PFSK-1 (cell line): ENCODE data around the gene CNGB1.

Source experiments
- FOXP2 ChIP-seq: optimal IDR thresholded peaks from 2 replicates; pipeline ENCODE3; 2011; ENCODE audit warnings: borderline replicate concordance, control low read depth, inconsistent platforms; ENCODE audit not compliant: insufficient read depth; ENCODE audit errors: extremely low read length, extremely low read depth
- POLR2AphosphoS5 ChIP-seq: IDR thresholded peaks from 2 replicates; pipeline ENCODE4 v1.6.1; 2012; ENCODE audit warnings: low read depth, mild to moderate bottlenecking, control low read depth, low read length, moderate library complexity
- SIN3A ChIP-seq: IDR thresholded peaks from 2 replicates; pipeline ENCODE4 v1.6.1; 2012; ENCODE audit warnings: mild to moderate bottlenecking, low read length, moderate library complexity, borderline replicate concordance; ENCODE audit not compliant: insufficient read depth
- TAF1 ChIP-seq: IDR thresholded peaks from 2 replicates; pipeline ENCODE4 v1.6.1; 2012; ENCODE audit warnings: low read length, control low read depth, borderline replicate concordance; ENCODE audit not compliant: insufficient read depth
- TF ChIP-seq, protein P1 (sequence below), 2 experiments: IDR thresholded peaks; 2 replicates each; pipeline versions ENCODE4 v1.6.1 to v1.8.0; 2011 to 2012; ENCODE audit warnings: low read depth in 2 of 2, low read length in 2 of 2, control low read depth in 1 of 2, inconsistent platforms in 1 of 2, mild to moderate bottlenecking in 1 of 2, moderate library complexity in 1 of 2; ENCODE audit not compliant: insufficient read depth in 1 of 2

CNGB1 gene

DNA sequence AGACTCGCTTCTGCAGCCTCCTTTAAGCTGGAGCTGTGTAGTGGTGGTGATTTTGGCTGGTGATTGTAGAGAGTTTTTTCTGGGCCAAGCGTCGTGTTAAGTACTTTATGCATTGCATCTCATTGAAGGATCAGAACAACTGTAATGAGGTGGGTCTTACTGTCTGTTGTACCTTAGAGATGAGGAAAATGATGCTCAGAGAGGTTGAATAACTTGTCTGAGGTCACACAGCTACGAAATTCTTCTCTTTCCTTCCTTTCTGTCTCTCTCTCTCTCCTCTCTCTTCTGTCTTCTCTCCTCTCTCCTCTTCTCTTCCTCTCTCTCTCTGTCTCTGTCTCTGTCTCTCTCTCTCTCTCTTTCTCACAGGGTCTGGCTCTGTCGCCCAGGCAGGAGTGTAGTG, 82.8 kb downstream of the CNGB1 start:
- TF ChIP-seq POLR2AphosphoS5 (no peak), TAF1 (no peak), SIN3A (no peak), FOXP2 (no peak)

DNA sequence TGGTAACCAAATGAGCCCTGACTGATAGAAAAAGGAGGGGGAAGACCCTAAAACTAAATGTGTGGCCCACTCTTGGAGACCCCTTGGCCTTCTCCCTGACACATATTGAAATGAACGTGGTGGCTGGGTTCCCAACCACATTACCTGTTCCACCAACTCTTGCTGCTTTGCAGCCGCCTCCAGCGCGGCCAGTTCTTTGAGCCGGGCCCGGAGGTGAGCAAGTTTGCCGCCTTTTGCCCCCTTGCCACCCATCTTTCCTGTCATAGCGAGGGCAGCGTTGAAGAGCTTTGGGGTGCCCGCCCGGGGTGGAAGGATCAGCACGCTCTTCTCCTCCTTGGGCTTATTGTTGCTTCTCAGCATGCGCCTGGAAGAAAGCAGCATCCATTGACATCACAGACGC, 83.2 kb downstream of the CNGB1 start:
- TF ChIP-seq, protein P1, sequence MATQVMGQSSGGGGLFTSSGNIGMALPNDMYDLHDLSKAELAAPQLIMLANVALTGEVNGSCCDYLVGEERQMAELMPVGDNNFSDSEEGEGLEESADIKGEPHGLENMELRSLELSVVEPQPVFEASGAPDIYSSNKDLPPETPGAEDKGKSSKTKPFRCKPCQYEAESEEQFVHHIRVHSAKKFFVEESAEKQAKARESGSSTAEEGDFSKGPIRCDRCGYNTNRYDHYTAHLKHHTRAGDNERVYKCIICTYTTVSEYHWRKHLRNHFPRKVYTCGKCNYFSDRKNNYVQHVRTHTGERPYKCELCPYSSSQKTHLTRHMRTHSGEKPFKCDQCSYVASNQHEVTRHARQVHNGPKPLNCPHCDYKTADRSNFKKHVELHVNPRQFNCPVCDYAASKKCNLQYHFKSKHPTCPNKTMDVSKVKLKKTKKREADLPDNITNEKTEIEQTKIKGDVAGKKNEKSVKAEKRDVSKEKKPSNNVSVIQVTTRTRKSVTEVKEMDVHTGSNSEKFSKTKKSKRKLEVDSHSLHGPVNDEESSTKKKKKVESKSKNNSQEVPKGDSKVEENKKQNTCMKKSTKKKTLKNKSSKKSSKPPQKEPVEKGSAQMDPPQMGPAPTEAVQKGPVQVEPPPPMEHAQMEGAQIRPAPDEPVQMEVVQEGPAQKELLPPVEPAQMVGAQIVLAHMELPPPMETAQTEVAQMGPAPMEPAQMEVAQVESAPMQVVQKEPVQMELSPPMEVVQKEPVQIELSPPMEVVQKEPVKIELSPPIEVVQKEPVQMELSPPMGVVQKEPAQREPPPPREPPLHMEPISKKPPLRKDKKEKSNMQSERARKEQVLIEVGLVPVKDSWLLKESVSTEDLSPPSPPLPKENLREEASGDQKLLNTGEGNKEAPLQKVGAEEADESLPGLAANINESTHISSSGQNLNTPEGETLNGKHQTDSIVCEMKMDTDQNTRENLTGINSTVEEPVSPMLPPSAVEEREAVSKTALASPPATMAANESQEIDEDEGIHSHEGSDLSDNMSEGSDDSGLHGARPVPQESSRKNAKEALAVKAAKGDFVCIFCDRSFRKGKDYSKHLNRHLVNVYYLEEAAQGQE (IDR thresholded peaks at IDR 0.05; ENCODE audit: insufficient read depth in 1 of 2, low read depth in 2 of 2, low read length in 2 of 2) = no peak
- TF ChIP-seq TAF1 = no peak
- no peak for TF ChIP-seq SIN3A
- TF ChIP-seq POLR2AphosphoS5 = no peak
- no peak for TF ChIP-seq FOXP2

DNA sequence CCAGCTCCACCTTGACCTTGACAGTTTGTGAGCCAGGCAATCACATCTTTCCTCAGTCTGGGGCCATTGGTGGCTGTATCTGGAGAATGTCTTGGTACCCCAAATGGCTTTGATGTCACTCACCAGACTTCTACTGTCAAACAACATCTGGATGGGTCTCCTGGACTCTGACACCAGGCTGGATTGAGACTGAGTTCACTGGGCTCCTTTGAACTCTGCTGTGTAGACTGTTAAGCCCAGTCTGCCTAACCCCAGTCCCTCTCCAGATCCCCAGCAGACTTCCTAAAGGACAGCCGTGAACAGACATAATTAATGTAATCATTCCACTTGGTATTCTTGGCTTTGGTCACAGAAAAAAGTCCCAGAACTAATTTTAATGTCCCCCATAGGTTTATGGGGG, 84.5 kb downstream of the CNGB1 start:
- TF ChIP-seq, protein P1 (IDR thresholded peaks at IDR 0.05; ENCODE audit: insufficient read depth in 1 of 2, low read depth in 2 of 2, low read length in 2 of 2) = no peak

DNA sequence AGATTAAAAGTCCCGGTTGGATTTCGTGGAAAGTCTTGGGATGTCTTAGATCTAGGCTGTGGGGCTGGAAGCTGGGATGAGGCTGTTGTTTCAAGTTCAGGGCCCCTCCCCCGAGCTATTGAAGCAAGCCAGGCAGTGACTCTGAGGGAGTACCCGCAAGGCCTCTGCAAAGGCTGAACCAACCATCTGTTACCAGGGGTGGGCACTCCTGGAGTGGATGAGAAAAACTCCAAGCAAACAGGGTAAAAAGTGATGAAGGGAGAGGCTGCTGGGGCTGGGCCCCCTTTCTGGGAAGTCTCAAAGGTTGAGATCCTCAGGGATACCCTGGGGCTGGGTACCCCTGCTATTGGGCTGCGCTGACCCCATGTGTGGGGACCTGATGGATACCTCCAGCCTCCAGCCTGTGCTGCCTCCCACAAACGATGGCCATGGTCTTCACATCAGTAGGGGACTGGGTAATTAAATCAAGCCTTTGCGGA, 86.2 kb downstream of the CNGB1 start:
- TF ChIP-seq FOXP2 (no peak), POLR2AphosphoS5 (no peak), TAF1 (no peak), SIN3A (no peak)
- TF ChIP-seq, protein P1 (IDR thresholded peaks at IDR 0.05; ENCODE audit: insufficient read depth in 1 of 2, low read depth in 2 of 2, low read length in 2 of 2) = no peak

DNA sequence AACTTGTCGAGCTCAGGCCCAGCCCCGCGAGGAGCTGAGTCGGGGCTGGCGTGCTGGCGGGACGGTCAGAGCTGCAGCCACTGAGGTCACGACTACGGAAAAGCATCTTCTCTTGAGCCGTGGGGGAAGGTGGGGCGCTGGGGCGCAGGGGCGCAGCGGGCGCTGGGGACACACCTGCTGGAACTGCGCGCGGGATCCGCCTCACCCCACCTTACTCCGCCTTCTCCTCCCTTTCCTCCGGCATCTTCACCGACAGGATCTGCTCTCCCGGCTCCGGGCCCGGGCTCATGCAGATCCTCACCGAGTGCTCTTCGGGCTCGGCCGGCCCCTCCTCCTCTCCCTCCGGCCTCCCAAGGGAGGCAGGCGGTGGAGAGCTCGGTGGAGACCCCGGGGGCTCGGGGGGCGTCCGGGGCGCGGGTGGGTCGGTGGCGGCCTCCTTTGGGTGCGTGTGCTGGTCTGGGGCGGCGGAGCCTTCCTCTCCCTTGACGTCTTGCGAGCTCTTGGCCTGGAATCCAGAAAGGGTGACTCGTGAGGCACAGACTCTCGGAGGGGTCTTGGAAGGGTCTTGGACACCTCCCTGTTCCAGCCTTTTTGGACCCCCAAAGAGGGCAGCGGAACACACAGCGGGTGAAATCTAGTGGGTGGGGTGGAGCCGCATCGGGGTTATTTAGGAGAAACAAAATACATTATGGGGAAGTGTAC, 86.8 kb downstream of the CNGB1 start:
- TF ChIP-seq, protein P1 (IDR thresholded peaks at IDR 0.05; ENCODE audit: insufficient read depth in 1 of 2, low read depth in 2 of 2, low read length in 2 of 2) = no peak
- no peak for TF ChIP-seq POLR2AphosphoS5
- no peak for TF ChIP-seq TAF1
- no peak for TF ChIP-seq SIN3A
- no peak for TF ChIP-seq FOXP2
